Endothelial cell of hepatic sinusoid (primary cell): ENCODE measurements around the gene CA10.

Experiments
- in situ Hi-C: cut with HindIII; loops from 2 replicates; pipeline ENCODE4 v1.10.0; 2017; ENCODE audit warnings: low sequenced_read_pairs

The CA10 gene

DNA sequence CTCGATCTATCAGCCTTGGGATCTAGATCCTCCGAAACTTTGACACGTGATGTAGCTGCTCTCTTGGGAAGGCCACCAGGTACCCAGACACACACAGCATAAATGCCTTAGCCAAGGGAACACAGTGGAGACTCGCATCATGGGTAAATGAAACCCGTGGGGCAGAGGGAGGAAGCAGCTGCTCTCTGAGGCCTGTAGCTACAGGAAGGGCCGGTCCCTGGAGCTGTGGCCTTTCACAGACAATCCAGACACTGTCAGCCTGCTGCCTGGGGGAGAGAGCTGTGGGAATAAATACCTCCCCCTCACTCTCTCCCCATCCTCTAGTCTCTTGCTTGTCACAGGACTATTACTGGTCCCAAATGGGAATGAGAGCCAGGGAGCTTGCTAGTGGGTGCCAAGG is 546.9 kb downstream of the CA10 start:
- in situ Hi-C loops, result no loop called here

DNA sequence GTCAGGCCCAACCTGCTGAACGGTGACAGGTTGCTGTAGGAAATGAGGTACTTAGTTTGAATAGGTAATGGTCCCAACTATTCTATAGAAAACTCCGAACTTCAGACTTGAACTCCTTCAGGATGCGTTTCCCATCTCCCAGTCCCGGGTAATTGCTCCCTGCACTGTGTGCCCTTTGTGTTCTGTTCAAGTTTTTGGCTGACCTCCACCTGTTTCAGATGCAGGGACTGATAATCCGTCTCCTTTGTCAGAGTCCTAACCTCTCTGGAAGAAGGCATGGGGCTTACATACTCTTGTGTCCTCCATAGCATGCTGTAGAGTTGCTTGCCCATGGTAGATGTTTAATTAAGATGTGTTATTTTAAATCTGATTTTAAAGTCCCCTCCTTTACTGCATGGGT is 547.7 kb downstream of the CA10 start:
- in situ Hi-C loops, result no loop called here

DNA sequence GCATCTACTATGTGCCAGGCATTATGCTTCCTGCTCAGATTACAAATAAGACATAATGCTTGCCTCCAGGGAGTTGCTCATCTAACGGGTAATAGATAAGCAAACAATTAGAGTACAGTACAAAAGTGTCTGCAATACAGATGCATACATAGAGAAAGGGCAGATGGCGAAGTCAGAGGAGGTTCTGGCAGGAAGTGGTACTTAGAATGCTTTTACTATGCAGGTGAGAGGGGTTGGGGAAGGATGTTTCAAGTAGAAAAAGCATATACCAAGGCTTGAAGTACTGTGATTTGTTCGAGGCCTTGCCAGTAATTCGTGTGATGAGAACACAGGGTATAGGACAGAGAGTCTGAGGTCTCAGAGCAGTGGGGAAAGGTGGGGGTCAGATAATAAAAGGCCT is 548.4 kb downstream of the CA10 start:
- in situ Hi-C loops, result no loop called here

DNA sequence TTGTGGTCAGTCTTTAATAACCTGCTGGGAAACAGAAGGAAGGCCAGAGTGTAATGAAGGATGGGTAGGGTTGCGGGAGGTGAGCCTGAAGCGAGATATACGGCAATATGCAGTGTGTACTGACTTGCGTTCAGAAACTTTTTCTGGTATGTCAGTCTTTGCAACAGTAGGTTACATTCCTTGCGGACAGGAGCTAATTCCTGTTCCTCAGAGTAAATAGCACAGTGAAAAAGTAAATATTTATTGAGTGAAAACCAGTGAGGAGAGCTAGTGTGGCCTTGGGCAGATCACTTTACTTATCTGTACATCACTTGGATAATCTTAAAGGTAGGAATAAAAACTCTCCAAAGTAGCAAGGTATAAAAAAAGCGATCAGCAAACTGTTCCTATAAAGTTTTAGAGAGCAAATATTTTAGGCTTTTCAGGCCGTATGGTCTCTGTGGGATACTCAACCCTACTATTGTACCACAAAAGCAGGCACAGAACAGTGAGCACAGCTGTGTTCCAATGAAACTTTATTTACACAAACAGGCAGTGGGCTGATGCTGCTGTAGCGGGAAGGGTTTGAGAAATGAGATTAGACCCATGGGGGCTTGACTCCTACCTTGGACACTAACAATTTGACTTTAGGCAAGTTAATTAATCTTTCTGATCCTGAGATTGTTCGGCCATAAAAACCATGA is 550.1 kb downstream of the CA10 start:
- in situ Hi-C loops, result no loop called here

DNA sequence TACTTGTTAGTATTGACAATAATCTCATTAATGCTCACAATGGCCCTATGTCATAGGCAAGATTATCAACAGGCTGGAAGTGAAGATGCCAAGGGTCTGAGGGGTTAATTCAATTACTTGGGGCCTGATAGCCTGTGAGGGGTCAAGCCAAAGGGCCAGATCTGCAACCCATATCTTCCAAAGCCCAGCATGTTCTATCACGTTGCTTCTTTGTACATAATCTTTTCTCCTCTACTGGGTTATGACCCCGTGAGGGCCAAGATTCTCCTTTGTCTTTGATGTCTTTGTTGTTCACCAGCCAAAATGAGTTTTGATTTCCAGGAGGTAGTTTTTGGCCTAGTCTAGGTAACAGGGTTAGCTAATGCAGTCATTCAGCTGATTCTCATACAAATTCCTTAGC is 551.0 kb downstream of the CA10 start:
- in situ Hi-C loops, result no loop called here

DNA sequence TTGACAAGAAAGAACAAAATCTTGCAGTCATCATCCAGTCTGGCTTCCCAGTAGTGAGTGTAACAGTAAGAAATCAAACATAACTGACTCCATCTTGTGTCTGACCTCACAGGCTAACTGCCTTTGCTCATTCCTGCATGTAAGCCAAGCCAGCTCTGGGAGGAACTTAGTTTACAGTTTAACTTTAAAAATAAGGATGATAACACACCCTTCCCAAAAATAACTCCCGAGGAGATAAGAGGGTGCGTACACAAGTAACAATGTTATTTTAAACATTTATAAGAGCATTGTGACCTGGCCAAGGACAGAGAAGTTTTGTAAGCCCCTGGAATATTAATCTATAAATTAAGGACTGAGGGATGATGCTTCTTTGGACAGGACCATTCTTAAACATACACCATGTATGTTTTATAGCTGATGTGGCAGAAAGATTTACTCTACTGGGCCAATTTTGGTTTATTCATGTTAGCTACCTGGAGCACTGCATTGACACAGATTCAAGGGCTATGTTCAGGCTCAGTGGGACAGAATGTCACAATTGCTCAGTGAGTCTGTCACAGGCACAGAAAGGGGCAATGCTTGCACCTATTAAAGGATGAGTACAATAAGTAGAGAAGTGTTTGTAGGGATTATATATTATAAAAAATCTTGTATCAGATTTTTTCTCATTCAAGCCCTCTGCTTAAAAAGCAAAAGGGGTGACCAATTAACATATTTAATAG is 554.1 kb downstream of the CA10 start:
- in situ Hi-C loops, result no loop called here

DNA sequence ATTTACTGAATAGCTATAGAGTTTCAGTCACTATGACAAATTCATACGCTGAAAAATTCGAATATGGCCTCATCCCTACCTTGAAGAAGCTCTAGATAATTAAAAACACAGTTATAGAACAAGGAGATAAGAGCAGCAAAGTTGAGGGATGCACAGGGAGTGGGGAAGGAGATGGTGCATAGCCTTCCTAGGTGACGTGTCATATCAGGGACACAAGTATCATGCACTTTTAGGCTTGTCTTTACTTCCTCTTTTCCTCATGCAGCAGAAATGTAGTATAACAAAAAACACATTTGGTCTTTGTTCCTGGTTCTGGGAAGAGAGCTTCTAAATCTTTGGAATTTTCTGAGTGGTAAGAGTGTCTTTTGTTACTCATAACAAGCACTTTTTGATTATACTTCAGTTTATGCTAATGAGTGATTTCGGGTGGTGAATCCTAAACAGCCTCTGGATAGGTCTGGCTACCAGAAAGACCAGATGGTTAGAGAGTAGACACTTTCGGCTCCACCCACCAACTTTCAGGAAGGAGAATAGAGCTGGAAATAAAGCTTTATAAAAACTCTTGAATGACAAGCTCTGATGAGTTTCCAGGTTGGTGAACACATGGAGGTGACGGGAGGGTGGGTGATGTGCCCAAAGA is 556.8 kb downstream of the CA10 start:
- in situ Hi-C loops, result no loop called here

DNA sequence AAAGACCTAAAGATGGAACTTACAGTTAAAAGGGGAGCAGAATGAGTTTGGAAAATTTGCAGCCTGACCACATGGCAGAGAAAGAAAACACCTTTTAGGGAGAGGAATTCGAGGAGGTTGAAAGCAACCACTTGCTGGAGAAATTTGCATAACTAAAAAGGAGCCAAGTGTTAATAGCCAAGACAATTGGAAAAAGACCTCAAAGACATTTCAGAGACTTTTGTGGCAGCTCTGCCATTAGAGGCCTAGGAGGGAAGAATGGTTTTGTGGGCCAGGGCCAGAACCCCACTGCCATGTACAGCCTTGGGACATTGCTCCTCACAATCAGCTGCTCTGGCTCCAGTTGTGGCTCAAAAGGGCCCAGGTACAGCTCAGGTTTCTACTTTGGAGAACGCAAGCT is 559.7 kb downstream of the CA10 start:
- in situ Hi-C loops, result no loop called here

DNA sequence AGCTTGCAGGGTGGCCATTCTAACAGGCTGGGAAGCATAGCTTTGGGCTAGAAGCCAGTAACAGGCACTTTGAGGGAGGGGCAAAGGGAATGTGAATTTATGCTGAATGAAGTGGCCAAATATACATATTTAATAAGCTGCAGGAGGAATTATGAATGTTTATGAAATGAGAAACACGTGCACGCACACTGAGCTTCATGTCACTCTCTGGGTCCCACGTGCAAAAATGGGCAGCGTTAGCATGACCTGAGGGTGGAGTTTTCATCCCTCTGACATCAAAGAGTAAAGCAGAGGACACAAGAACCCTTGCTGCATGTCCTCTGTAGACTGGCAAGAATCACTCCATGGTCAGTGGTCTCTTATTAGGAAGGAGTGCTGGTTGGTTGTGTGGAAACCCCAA is 561.2 kb downstream of the CA10 start:
- in situ Hi-C loops, result no loop called here

DNA sequence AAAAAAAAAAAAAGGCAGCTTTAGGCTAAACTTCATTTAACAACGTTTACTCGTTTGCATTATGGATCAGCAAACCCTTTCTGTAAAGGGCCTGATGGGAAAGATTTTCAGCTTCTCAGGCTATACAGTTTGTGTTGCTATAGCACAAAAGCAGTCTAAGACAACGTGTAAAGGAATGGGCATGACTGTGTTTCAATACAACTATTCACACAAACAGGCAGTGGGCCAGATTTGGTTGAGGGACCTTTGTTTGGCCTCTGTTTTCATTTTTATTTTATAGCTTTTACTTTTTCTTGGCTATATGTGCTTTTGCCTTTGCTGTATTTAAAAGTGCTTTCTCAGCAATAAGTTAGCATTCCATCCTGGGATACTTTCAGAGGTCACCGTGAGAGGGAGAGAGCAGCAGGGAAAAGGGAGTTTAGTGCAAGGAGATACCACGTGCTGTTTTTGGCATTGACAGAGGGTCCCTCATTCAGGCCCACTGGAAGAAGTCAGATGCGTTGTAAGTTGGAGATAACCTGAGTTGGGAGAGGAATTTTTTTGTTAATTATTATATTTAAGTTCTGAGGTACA is 562.6 kb downstream of the CA10 start:
- in situ Hi-C loops, result no loop called here

DNA sequence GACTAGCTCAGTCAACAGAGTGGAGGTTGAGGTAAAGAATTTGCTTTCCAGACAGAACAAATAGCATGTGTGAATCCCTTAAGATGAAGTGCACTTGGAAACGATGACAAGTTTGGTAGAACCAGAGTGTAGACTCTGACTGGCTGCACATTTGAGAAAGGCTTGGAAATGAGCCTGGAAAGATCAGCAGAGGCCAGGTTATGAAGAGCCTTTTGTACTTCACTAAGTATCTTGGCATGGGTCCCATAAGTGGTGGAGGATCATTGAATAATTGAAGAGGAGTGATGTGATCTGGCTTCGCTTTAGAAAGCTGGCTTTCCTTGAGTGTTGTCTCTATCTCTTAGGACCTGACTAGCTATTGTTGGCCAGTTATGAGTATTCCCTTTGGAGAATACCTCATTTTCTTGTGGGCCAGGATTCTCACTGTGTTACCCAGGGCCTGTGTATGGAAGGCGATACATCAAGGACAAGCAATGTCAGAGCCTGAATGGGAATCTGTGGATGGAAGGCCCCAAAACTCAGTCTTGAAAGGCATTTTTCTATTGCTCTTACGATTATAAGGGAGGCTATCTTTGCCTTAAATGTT is 568.4 kb downstream of the CA10 start:
- in situ Hi-C loops, result no loop called here

DNA sequence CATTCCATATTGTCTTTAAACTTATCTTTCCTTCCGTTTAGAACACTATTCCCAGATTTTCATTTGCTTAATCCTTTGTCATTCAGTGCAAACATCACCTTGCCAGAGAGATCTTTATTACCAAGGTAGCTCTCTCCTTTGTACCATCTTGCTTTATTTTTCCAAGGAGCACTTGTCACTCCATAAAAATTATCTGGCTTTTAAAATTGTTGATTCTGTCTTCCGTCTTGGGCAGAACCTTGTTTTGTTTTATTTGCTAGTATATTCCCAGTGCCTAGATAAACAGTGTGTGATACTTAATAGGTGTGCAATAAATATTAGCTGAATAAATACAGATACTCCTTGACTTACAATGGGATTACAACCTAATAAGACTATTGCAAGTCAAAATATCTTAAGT is 570.5 kb downstream of the CA10 start:
- in situ Hi-C loops, result no loop called here

DNA sequence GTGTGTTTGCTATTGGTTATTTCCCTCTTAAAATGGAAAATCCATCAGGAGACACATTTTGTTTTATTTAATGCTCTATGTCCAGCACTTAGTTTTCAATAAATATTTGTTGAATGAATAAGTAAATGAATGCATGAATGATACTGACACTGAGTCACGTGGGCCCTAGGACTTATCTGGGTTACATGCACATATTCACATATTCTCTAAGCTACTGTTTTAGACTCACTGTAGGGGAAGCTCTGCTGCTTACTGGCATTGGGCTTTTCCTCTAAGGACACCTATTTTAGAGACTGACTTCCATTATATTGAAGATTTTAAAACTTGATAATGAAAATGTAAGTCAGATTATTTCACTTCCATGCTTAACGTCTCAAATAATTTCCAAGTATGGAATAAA is 571.0 kb downstream of the CA10 start:
- in situ Hi-C loops, result no loop called here

DNA sequence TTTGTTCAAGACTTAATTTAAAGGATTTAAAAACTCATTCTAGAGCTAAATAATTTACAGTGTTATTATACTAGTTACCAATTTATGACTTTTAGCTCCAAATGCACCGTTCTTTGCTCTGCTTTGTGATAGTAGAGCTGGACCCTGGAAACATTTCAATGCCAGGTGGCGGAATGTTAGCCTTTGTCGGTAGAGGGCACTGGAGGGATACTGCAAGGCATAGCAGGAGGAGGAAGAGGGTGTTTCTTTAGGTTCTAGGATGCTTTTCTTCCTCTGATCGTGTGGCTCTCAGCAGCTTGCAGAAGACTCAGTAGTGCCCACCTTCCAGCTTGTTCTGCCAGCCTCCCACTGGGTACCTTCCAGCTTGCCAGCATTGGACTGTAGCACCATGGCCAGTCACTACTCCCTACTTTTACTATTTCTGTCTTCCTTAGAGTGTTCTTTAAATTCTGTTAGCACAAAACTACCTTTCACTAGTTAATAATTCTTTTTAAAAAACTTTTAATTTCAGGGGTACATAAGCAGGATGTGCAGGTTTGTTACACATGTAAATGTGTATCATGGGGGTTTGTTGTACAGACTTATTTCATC is 572.9 kb downstream of the CA10 start:
- in situ Hi-C loops, result no loop called here

DNA sequence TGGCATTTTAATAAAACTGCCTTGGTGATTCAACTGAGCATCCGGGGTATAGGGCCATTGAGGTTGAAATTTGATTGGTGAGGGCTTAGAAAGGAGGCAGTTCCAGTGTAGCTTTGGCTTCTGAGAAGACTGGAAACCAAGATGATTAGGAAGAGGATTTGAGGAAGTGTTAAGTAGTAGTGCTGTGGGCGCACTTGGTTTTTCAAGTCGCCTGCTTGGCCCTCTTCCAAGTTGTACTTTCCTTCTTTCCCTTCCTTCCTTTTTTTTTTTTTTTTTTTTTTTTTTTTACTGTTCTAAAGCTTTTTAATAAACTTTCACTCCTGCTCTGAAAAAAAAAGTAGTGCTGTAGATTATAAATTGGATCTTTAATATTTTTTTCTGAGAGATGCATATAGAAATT is 577.6 kb downstream of the CA10 start:
- in situ Hi-C loops, result no loop called here
